Trophoblast cell (in vitro differentiated cells and primary cell): Measurements from ENCODE around the gene TEX19.

ENCODE experiments used
- DNase-seq, 2 donors: peaks; one replicate each; pipeline ENCODE4 v3.0.0-alpha.2; 2016
- H2AFZ ChIP-seq: 2 replicates; pipeline ENCODE4 v1.6.1; 2013; ENCODE audit warnings: low read length, moderate library complexity, mild to moderate bottlenecking; ENCODE audit not compliant: insufficient read depth, poor library complexity
- H2AK5ac ChIP-seq: 2 replicates; pipeline ENCODE4 v1.6.1; 2013; ENCODE audit warnings: mild to moderate bottlenecking, low read length
- H2BK120ac ChIP-seq: 2 replicates; pipeline ENCODE4 v1.6.1; 2013; ENCODE audit warnings: low read length, mild to moderate bottlenecking, moderate library complexity; ENCODE audit not compliant: insufficient read depth, poor library complexity
- H2BK12ac ChIP-seq: 2 replicates; pipeline ENCODE4 v1.6.1; 2013; ENCODE audit warnings: mild to moderate bottlenecking, low read length, moderate library complexity
- H2BK5ac ChIP-seq: 2 replicates; pipeline ENCODE4 v1.6.1; 2013; ENCODE audit warnings: low read length, low read depth, moderate library complexity, mild to moderate bottlenecking; ENCODE audit not compliant: poor library complexity
- H3K14ac ChIP-seq: 2 replicates; pipeline ENCODE4 v1.6.1; 2013; ENCODE audit warnings: mild to moderate bottlenecking, low read length
- H3K18ac ChIP-seq: 2 replicates; pipeline ENCODE4 v1.6.1; 2013; ENCODE audit warnings: mild to moderate bottlenecking, low read length
- H3K23ac ChIP-seq: 2 replicates; pipeline ENCODE4 v1.6.1; 2013; ENCODE audit warnings: low read length
- H3K27ac ChIP-seq: 2 replicates; pipeline ENCODE4 v1.5.1; 2013; ENCODE audit warnings: low read depth, mild to moderate bottlenecking, inconsistent platforms, low read length, moderate library complexity
- H3K27me3 ChIP-seq: 2 replicates; pipeline ENCODE4 v1.6.1; 2013; ENCODE audit warnings: inconsistent platforms, mild to moderate bottlenecking, low read length, moderate library complexity; ENCODE audit not compliant: insufficient read depth
- H3K36me3 ChIP-seq, 2 experiments: 1 replicate in 1 of 2; 2 replicates in 1 of 2; pipeline ENCODE4 v1.6.1; 2013; ENCODE audit warnings: low read length in 2 of 2, mild to moderate bottlenecking in 2 of 2, moderate library complexity in 1 of 2; ENCODE audit not compliant: insufficient read depth in 2 of 2, control insufficient read depth in 1 of 2
- H3K4ac ChIP-seq: 2 replicates; pipeline ENCODE4 v1.6.1; 2013; ENCODE audit warnings: low read depth, mild to moderate bottlenecking, low read length, moderate library complexity
- H3K4me1 ChIP-seq, 2 experiments: 1 replicate in 1 of 2; 2 replicates in 1 of 2; pipeline ENCODE4 v1.6.1; 2013; ENCODE audit warnings: low read length in 2 of 2, mild to moderate bottlenecking in 2 of 2, moderate library complexity in 1 of 2; ENCODE audit not compliant: insufficient read depth in 2 of 2, control insufficient read depth in 1 of 2
- H3K4me2 ChIP-seq: 2 replicates; pipeline ENCODE4 v1.6.1; 2013; ENCODE audit warnings: inconsistent platforms, mild to moderate bottlenecking, low read length, moderate library complexity
- H3K4me3 ChIP-seq: 2 replicates; pipeline ENCODE4 v1.5.1; 2013; ENCODE audit warnings: mild to moderate bottlenecking, low read depth, low read length, inconsistent platforms
- H3K79me1 ChIP-seq: one replicate; pipeline ENCODE4 v1.6.1; 2013; ENCODE audit warnings: low read length
- H3K79me2 ChIP-seq: 2 replicates; pipeline ENCODE4 v1.6.1; 2013; ENCODE audit warnings: low read length, mild to moderate bottlenecking; ENCODE audit not compliant: control insufficient read depth, insufficient read depth, poor library complexity
- H3K9ac ChIP-seq: 2 replicates; pipeline ENCODE4 v1.6.1; 2013; ENCODE audit warnings: mild to moderate bottlenecking, low read length
- H3K9me3 ChIP-seq: 2 replicates; pipeline ENCODE4 v1.6.1; 2013; ENCODE audit warnings: low read depth, mild to moderate bottlenecking, control low read depth, inconsistent platforms, low read length; ENCODE audit not compliant: insufficient read depth
- H4K12ac ChIP-seq: 2 replicates; pipeline ENCODE4 v1.6.1; 2013; ENCODE audit warnings: low read depth, mild to moderate bottlenecking, low read length, moderate library complexity
- H4K8ac ChIP-seq: 2 replicates; pipeline ENCODE4 v1.6.1; 2013; ENCODE audit warnings: low read depth, mild to moderate bottlenecking, low read length, moderate library complexity
- H4K91ac ChIP-seq: one replicate; pipeline ENCODE4 v1.6.1; 2013; ENCODE audit warnings: low read depth, mild to moderate bottlenecking, low read length, moderate library complexity
- WGBS: extraction: QIAGEN DNeasy Blood & Tissue Kit; methylation state at CpG from one replicate; pipeline ENCODE4 v1.1.7; 2013; ENCODE audit warnings: missing lambda C conversion rate; ENCODE audit not compliant: insufficient read length, insufficient coverage; ENCODE audit errors: extremely low coverage; 5-methylcytosine and 5-hydroxymethylcytosine counted together

The TEX19 gene

GRCh38 chr17:82316651-82317393 lies 42.2 kb upstream of the TEX19 start:
- H2AK5ac ChIP-seq, result no peak overlapping the region
- no peak overlapping the region for H2BK12ac ChIP-seq
- H3K27me3 ChIP-seq, result no peaks in the 10 kb centered on the region
- H3K9ac ChIP-seq, result no peak overlapping the region
- no peak overlapping the region for H2AFZ ChIP-seq
- H3K27ac ChIP-seq, result no peak overlapping the region
- no peaks in the 10 kb centered on the region for H3K79me1 ChIP-seq
- H3K4me3 ChIP-seq, result no peak overlapping the region
- no peak overlapping the region for H3K4me2 ChIP-seq
- H2BK5ac ChIP-seq, result no peak overlapping the region
- H3K4ac ChIP-seq, result no peak overlapping the region
- no peak overlapping the region for H4K12ac ChIP-seq
- no peaks in the 10 kb centered on the region for H3K4me1 ChIP-seq
- WGBS, result no CpG with 5 or more reads among the region's 29 CpGs
- H3K23ac ChIP-seq, result no peak overlapping the region
- no peak for DNase-seq
- no peak overlapping the region for H3K14ac ChIP-seq
- no peaks in the 10 kb centered on the region for H3K36me3 ChIP-seq
- H3K9me3 ChIP-seq, result peaks cover 16% of the 10 kb centered on the region
- no peaks in the 10 kb centered on the region for H3K79me2 ChIP-seq
- H4K91ac ChIP-seq, result no peak overlapping the region
- no peak overlapping the region for H4K8ac ChIP-seq
- no peak overlapping the region for H3K18ac ChIP-seq
- no peak overlapping the region for H2BK120ac ChIP-seq

- H3K4me2 ChIP-seq, result no peak within 1 kb of the TSS
- no peak within 1 kb of the TSS for H3K23ac ChIP-seq
Observed at GRCh38 chr17:82317394-82318168, 41.5 kb upstream of the TEX19 start, which contains the start of gene CD7. Gene CD7 (minus strand): TSS chr17:82317608. CDS start chr17:82317495, 113 bp downstream.

GRCh38 chr17:82318169-82318498 lies 40.9 kb upstream of the TEX19 start:
- WGBS, result no CpG with 5 or more reads among the region's 20 CpGs
- no peak for DNase-seq

More at GRCh38 chr17:82317394-82318168, 41.5 kb upstream of the TEX19 start, which contains the start of gene CD7:
- no peaks in the 10 kb centered on the region for H3K27me3 ChIP-seq
- H3K79me2 ChIP-seq, result no peaks in the 10 kb centered on the region
- H2AFZ ChIP-seq, result no peak within 1 kb of the TSS
- H3K14ac ChIP-seq, result no peak within 1 kb of the TSS
- H3K18ac ChIP-seq, result no peak within 1 kb of the TSS
- H4K12ac ChIP-seq, result no peak within 1 kb of the TSS
- no peak within 1 kb of the TSS for H3K9ac ChIP-seq
- no peak within 1 kb of the TSS for H4K91ac ChIP-seq
- no peak for DNase-seq
- H3K4ac ChIP-seq, result no peak within 1 kb of the TSS
- no peak within 1 kb of the TSS for H2BK12ac ChIP-seq
- peak within 1 kb of the TSS; percentile 40 for H3K4me3 ChIP-seq
- H2AK5ac ChIP-seq, result no peak within 1 kb of the TSS
- H2BK5ac ChIP-seq, result no peak within 1 kb of the TSS
- no peak within 1 kb of the TSS for H2BK120ac ChIP-seq
- peaks cover 16% of the 10 kb centered on the region for H3K9me3 ChIP-seq
- WGBS, result no CpG with 5 or more reads among the region's 26 CpGs
- H3K79me1 ChIP-seq, result no peaks in the 10 kb centered on the region
- no peaks in the 10 kb centered on the region for H3K4me1 ChIP-seq
- no peaks in the 10 kb centered on the region for H3K36me3 ChIP-seq
- H4K8ac ChIP-seq, result no peak within 1 kb of the TSS
- no peak within 1 kb of the TSS for H3K27ac ChIP-seq

GRCh38 chr17:82318772-82319606 lies 40.1 kb upstream of the TEX19 start:
- Histone ChIP-seq H3K23ac (no peak overlapping the region), H3K18ac (no peak overlapping the region), H4K91ac (no peak overlapping the region), H3K9me3 (peaks cover 16% of the 10 kb centered on the region), H3K14ac (no peak overlapping the region), H3K9ac (no peak overlapping the region), H3K36me3 (no peaks in the 10 kb centered on the region), H3K4me2 (no peak overlapping the region), H2AK5ac (no peak overlapping the region), H3K27me3 (no peaks in the 10 kb centered on the region), H3K4ac (no peak overlapping the region), H3K4me1 (no peaks in the 10 kb centered on the region), H3K79me1 (no peaks in the 10 kb centered on the region), H2AFZ (no peak overlapping the region), H2BK12ac (no peak overlapping the region), H3K79me2 (no peaks in the 10 kb centered on the region), H2BK5ac (no peak overlapping the region), H2BK120ac (no peak overlapping the region), H3K4me3 (peak overlapping the region; percentile 50), H3K27ac (no peak overlapping the region), H4K12ac (no peak overlapping the region), H4K8ac (no peak overlapping the region)
- WGBS, result no CpG with 5 or more reads among the region's 76 CpGs
- DNase-seq, result no peak

More at GRCh38 chr17:82318169-82318498, 40.9 kb upstream of the TEX19 start:
- H3K23ac ChIP-seq, result no peak overlapping the region
- no peak overlapping the region for H3K4me3 ChIP-seq
- H3K4ac ChIP-seq, result no peak overlapping the region
- no peak overlapping the region for H3K27ac ChIP-seq
- H2BK12ac ChIP-seq, result no peak overlapping the region
- no peak overlapping the region for H4K12ac ChIP-seq
- H3K36me3 ChIP-seq, result no peaks in the 10 kb centered on the region
- no peak overlapping the region for H2BK120ac ChIP-seq
- no peak overlapping the region for H2AFZ ChIP-seq
- no peak overlapping the region for H2AK5ac ChIP-seq
- H3K27me3 ChIP-seq, result no peaks in the 10 kb centered on the region
- no peak overlapping the region for H3K14ac ChIP-seq
- H2BK5ac ChIP-seq, result no peak overlapping the region
- H4K91ac ChIP-seq, result no peak overlapping the region
- no peaks in the 10 kb centered on the region for H3K4me1 ChIP-seq
- no peaks in the 10 kb centered on the region for H3K79me2 ChIP-seq
- H3K9ac ChIP-seq, result no peak overlapping the region
- H3K9me3 ChIP-seq, result peaks cover 16% of the 10 kb centered on the region
- no peak overlapping the region for H4K8ac ChIP-seq
- no peak overlapping the region for H3K18ac ChIP-seq
- H3K4me2 ChIP-seq, result no peak overlapping the region
- no peaks in the 10 kb centered on the region for H3K79me1 ChIP-seq
